Left lung (tissue), 10 donors: ENCODE measurements around the gene APOBEC3B. TPM values are rescaled to one million over a fixed set of nuclear protein-coding genes. Genes with fewer than 3 reads are reported as not detected.
"Not testable (repeated sequence)": the region's sequence is repeated elsewhere in the genome, so short reads cannot be mapped to it uniquely, and the experiment has no call there.

Experiments
- ATAC-seq: fragments of 200-7000 bp; cut with Tn5 transposase; one replicate; pipeline ENCODE4 v1.9.1; 2020; ENCODE audit warnings: moderate library complexity
- DNase-seq, 4 donors: peaks; one replicate each; pipeline ENCODE4 v3.0.0-alpha.2; 2013 to 2020
- H3K27ac ChIP-seq, 2 donors: fragments of 200-600 bp; sonication (generic) in 1 of 2; one replicate each; pipeline versions ENCODE4 v1.5.0 to v1.8.0; 2020 to 2021
- H3K27me3 ChIP-seq, 2 donors: fragments of 200-600 bp; sonication (generic) in 1 of 2; one replicate each; pipeline versions ENCODE4 v1.5.0 to v1.8.0; 2020 to 2021
- H3K36me3 ChIP-seq, 2 donors: fragments of 200-600 bp; sonication (generic) in 1 of 2; one replicate each; pipeline versions ENCODE4 v1.5.0 to v1.8.0; 2020 to 2021
- H3K4me1 ChIP-seq, 2 donors: fragments of 200-600 bp; one replicate each; pipeline ENCODE4 v1.8.0; 2021
- H3K4me3 ChIP-seq, 2 donors: fragments of 200-600 bp; sonication (generic) in 1 of 2; one replicate each; pipeline versions ENCODE4 v1.5.0 to v1.8.0; 2020 to 2021; ENCODE audit warnings: mild to moderate bottlenecking in 1 of 2
- H3K9me3 ChIP-seq, 2 donors: fragments of 200-600 bp; sonication (generic) in 1 of 2; one replicate each; pipeline versions ENCODE4 v1.5.0 to v1.8.0; 2020 to 2021
- intact Hi-C, 2 donors: fragments of 100-400 bp; cut with DNase I; formaldehyde crosslinking; loops; one replicate each; pipeline versions ENCODE4 v1.11.2 to v1.14.2; 2022
- polyA plus RNA-seq, 6 donors: library from polyadenylated mRNA; unstranded; fragments of 120-200 nt; gene quantifications; one replicate each; pipeline ENCODE4 v1.2.1, GENCODE V29; 2013; ENCODE audit not compliant: insufficient read length in 6 of 6
- total RNA-seq, 2 donors: library from RNA; stranded (reverse); fragmentation: NEBNext Ultra II Directional; extraction: Animal tissue kit (Norgen Biotek cat#: 25700); gene quantifications; one replicate each; pipeline ENCODE4 v1.2.1, GENCODE V29; 2021
- TF ChIP-seq, protein P1 (sequence below), 2 donors: fragments of 200-600 bp; sonication (generic) in 1 of 2; IDR thresholded peaks; one replicate each; pipeline versions ENCODE4 v1.5.0 to v1.8.0; 2021; ENCODE audit warnings: antibody characterized with exemption in 2 of 2
- donor health status: DM: no; HTN: yes; CAD: no.
- donor health status: DM: no; HTN: no; CAD: no.

Gene APOBEC3B
- total and polyA plus RNA-seq, 8 donors: 1.9 to 9.8 (median 7.2) TPM

GRCh38 chr22:38981005-38981991 is 849 bp upstream of the APOBEC3B start:
- intact Hi-C loops: no loop called here
- peak overlapping the region; percentile 13 to 55 for H3K27ac ChIP-seq
- no peaks in the 10 kb centered on the region for H3K27me3 ChIP-seq
- peak overlapping the region; percentile 19 to 29 for H3K4me3 ChIP-seq
- DNase-seq: peak in 3 of 4 donors; percentile 39 to 71 (median 52)
- H3K4me1 ChIP-seq: peaks cover 6 to 13% of the 10 kb centered on the region in 2 donors
- ATAC-seq: peak; percentile 68
- H3K9me3 ChIP-seq: no peaks in the 10 kb centered on the region
- TF ChIP-seq, protein P1, sequence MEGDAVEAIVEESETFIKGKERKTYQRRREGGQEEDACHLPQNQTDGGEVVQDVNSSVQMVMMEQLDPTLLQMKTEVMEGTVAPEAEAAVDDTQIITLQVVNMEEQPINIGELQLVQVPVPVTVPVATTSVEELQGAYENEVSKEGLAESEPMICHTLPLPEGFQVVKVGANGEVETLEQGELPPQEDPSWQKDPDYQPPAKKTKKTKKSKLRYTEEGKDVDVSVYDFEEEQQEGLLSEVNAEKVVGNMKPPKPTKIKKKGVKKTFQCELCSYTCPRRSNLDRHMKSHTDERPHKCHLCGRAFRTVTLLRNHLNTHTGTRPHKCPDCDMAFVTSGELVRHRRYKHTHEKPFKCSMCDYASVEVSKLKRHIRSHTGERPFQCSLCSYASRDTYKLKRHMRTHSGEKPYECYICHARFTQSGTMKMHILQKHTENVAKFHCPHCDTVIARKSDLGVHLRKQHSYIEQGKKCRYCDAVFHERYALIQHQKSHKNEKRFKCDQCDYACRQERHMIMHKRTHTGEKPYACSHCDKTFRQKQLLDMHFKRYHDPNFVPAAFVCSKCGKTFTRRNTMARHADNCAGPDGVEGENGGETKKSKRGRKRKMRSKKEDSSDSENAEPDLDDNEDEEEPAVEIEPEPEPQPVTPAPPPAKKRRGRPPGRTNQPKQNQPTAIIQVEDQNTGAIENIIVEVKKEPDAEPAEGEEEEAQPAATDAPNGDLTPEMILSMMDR (IDR thresholded peaks at IDR 0.05): peak in 1 of 2 donors; percentile 24
- H3K36me3 ChIP-seq: no peaks in the 10 kb centered on the region

DNA sequence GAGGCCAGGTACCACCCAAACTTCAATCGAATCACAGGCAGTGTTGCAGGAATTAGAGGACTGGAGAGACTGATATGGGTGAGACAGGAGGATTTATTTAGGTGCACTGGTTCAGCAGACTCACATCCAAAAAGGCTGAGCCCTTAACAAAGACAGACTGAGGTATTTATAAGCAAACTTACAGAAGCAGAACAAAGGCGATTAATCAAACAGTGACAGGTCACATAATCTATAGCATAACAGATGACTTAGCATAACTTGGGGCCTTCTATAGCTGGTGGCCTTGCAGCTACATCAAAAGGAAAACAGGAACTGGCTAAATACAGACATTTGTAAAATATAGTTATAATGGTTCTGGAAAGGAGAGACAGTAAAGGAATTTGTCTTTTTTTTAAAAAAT is 2.1 kb downstream of the APOBEC3B start:
- no peak for DNase-seq
- intact Hi-C loops: no loop called here
- H3K9me3 ChIP-seq: no peaks in the 10 kb centered on the region
- peak overlapping the region in 1 of 2 donors; percentile 53 for H3K27ac ChIP-seq
- no peaks in the 10 kb centered on the region for H3K36me3 ChIP-seq
- H3K4me3 ChIP-seq: no peak overlapping the region
- peaks cover 6 to 13% of the 10 kb centered on the region in 2 donors for H3K4me1 ChIP-seq
- ATAC-seq: no peak
- TF ChIP-seq, protein P1 (IDR thresholded peaks at IDR 0.05): no peak
- H3K27me3 ChIP-seq: no peaks in the 10 kb centered on the region

DNA sequence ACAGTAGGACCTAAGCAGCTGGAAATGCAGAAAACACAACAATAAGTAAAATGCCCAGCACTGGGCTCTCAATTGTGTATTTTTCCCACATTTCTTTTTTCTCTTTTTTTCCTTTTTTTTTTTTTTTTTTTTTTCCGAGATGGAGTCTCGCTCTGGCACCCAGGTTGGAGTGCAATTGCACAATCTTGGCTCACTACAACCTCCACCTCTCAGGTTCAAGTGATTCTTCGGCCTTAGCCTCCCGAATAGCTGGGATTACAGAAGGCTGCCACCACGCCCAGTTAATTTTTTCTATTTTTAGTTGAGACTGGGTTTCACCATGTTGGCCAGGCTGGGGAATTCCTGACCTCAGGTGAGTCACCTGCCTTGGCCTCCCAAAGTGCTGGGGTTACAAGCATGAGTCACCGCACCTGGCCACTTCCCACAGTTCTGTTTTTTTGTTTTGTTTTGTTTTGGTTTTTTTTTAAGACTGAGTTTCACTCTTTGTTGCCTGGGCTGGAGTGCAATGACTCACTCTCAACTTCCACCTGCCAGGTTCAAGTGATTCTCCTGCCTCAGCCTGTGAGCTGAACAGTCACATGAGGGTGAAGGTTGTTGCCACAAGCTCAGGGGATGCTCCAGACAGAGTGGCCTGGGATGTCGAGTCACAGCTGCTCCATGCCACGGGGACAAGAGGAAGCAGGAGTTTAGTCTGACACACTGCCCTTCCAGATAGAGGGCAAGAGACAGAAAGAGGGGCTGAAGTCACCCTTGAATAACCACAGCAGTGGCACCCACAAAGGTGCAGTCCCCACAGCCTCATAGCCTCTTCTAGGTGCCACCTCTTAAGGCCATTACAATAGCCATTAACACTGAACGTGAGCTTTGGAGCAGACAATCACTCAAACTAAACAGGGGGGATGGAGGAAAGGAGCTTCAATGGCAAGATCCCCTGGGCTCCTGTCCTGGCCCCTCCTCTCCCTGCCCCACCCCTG is 2.9 kb downstream of the APOBEC3B start:
- ATAC-seq (peak; percentile 68), DNase-seq (peak in 1 of 4 donors; percentile 76)
- H3K4me3 ChIP-seq, H3K36me3 ChIP-seq, intact Hi-C loops, H3K27me3 ChIP-seq, H3K9me3 ChIP-seq: not testable (repeated sequence)
- Histone ChIP-seq H3K27ac (peak overlapping the region in 1 of 2 donors; percentile 53), H3K4me1 (peaks cover 6 to 13% of the 10 kb centered on the region in 2 donors)

- H3K27ac ChIP-seq: no peak overlapping the region
- H3K9me3 ChIP-seq: no peaks in the 10 kb centered on the region
- no peak for DNase-seq
- ATAC-seq: no peak
- H3K4me1 ChIP-seq: peaks cover 1 to 9% of the 10 kb centered on the region in 2 donors
- TF ChIP-seq, protein P1 (IDR thresholded peaks at IDR 0.05): no peak
- H3K4me3 ChIP-seq: no peak overlapping the region
- intact Hi-C loops: no loop called here
- H3K36me3 ChIP-seq: no peaks in the 10 kb centered on the region
- H3K27me3 ChIP-seq: no peaks in the 10 kb centered on the region
Measured at GRCh38 chr22:38986629-38987028, 4.5 kb downstream of the APOBEC3B start.

DNA sequence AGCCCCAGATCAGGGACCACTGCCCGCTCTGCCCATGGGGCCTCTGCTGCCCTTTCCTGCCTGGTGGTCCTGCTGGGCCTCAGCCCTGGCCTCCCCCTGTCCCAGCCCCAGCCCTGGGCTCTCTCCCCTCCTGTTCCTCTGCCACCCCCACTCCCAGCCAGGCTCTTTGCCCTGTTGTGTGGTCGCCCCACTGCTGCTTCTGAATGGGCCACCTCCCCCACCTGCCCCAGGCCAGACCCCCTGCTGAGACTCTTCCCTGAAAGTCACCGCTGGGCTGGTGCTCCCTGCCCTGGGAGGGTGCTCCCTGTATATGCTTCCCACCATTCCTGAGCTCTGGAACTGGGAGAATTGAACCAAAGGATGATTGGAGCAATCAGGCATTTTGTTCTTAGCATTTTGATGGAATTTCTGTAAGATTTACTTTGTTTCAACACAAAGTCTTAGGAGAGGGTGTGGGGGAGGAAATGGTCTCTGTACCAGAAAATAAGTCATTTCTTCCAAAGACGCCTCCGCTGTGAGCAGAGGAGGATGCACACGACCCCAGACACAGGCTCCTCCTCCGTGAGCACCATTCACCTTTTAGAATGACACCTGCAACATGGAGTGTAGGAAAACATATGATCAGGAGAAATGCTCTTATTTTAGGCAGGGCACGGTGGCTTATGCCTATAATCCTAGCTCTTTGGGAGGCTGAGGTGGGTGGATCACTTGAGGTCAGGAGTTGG is 5.2 kb downstream of the APOBEC3B start:
- Histone ChIP-seq H3K4me1 (peaks cover 0 to 6% of the 10 kb centered on the region in 2 donors), H3K4me3 (no peak overlapping the region), H3K27me3 (no peaks in the 10 kb centered on the region), H3K27ac (no peak overlapping the region), H3K36me3 (no peaks in the 10 kb centered on the region), H3K9me3 (no peaks in the 10 kb centered on the region)
- no peak for DNase-seq
- intact Hi-C loops: no loop called here
- no peak for ATAC-seq
- TF ChIP-seq, protein P1 (IDR thresholded peaks at IDR 0.05): no peak
